ENCODE measurements around the gene PDE6C.

GRCh38 chr10:93615576-93616235 is 3.4 kb downstream of the PDE6C start:
- TF ChIP-seq POLR2A (IDR thresholded peaks at IDR 0.05) (no peak), EP300 (IDR thresholded peaks at IDR 0.05) (no peak)
- TF ChIP-seq, protein P1, sequence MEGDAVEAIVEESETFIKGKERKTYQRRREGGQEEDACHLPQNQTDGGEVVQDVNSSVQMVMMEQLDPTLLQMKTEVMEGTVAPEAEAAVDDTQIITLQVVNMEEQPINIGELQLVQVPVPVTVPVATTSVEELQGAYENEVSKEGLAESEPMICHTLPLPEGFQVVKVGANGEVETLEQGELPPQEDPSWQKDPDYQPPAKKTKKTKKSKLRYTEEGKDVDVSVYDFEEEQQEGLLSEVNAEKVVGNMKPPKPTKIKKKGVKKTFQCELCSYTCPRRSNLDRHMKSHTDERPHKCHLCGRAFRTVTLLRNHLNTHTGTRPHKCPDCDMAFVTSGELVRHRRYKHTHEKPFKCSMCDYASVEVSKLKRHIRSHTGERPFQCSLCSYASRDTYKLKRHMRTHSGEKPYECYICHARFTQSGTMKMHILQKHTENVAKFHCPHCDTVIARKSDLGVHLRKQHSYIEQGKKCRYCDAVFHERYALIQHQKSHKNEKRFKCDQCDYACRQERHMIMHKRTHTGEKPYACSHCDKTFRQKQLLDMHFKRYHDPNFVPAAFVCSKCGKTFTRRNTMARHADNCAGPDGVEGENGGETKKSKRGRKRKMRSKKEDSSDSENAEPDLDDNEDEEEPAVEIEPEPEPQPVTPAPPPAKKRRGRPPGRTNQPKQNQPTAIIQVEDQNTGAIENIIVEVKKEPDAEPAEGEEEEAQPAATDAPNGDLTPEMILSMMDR (IDR thresholded peaks at IDR 0.05): no peak
